Activated CD8-positive, alpha-beta memory T cell treated with anti-CD3 and anti-CD28 coated beads for 1 hour (primary cell): Measurements from ENCODE around the gene LRIG1.

Source experiments
- DNase-seq, 2 donors: peaks; one replicate each; pipeline ENCODE4 v3.0.0-alpha.2; 2020; ENCODE audit warnings: low read depth in 1 of 2; ENCODE audit errors: extremely low read depth in 1 of 2

Gene LRIG1

DNA sequence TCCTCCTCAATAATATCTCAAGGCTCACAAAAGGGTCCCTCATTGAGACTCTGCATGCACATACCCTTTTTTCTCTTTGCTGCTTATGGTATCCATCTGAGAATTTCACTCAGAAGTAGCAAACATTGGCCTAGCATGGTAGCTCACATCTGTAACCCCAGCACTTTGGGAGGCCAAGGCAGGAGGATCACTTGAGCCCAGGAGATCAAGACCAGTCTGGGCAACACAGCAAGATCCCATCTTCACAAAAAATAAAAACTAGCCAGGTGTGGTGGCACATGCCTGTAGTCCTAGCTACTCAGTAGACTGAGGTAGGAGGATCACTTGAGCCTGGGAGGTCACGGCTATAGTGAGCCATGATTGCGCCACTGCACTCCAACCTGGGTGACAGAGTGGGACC, 11.7 kb downstream of the LRIG1 start:
- DNase-seq = no peak

DNA sequence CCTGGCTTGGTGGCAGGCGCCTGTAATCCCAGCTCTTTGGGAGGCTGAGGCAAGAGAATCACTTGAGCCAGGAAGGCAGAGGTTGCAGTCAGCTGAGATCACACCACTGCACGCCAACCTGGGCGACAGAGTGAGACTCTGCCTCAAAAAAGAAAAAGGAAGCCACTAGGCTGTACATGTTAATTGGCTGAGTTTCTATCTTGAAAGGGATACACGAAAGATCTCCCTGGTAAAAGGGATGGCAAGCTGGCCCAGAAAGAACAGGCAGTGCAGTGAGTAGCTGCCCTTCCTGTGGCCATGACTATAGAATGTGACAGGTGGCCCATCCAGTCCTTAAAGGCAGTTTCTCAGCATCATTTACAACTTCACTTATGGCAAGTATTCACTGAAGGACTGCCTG, 12.3 kb downstream of the LRIG1 start:
- DNase-seq = no peak

DNA sequence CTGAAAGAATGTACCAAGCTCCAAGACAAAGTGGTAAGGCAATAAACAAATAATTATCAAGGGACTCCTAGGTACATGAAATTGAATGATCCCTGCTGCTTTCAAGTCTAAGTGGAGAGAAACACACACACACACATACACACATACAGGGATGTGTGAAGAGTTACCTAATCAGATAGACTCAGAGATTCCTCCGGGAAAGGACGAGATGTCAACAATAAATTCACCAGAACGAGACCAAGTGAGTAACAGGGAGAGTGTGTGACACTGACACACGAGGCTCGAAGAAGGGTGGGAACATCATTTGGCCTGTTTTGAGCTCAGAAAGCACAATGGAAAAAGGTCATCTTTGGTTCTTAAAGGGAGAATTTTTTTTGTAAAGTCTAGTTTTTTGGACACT, 13.4 kb downstream of the LRIG1 start:
- no peak for DNase-seq

DNA sequence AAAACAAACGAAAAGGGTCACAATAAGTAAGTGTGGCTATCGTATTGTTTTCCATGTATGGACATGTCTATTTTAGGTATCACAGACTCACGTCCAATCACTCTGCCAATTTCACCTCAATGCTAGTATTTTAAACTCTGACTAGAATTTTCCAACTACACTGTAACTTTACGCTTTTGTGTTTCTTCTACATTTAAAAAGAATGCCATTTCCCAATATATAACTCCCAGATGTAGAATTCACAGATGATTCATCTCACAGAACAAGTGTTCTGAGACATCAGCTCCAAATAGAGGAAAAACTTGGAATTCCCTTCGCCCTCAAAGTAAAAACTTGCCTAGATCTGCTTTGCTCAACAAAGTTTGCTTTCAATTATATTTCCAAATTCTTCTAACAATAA, 14.2 kb downstream of the LRIG1 start:
- DNase-seq = no peak

DNA sequence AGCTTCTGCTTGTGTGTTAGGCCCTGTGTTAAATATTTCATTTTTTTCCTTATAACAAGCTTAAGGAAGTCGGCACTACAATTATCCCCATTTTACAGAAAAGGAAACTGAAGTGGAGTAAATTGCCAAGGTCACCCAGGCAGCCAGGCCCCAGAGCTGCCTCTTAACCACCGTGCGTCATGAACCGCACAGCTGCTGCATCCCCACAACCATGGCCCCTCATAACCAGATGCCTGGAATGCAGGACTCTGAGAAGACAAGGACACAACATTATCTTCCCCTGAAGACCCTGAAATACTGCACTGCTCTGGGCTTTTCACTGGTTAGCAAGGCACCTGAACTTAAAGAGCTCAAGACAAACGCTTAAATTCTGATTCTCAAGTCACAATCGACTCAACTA, 14.6 kb downstream of the LRIG1 start:
- DNase-seq = no peak

DNA sequence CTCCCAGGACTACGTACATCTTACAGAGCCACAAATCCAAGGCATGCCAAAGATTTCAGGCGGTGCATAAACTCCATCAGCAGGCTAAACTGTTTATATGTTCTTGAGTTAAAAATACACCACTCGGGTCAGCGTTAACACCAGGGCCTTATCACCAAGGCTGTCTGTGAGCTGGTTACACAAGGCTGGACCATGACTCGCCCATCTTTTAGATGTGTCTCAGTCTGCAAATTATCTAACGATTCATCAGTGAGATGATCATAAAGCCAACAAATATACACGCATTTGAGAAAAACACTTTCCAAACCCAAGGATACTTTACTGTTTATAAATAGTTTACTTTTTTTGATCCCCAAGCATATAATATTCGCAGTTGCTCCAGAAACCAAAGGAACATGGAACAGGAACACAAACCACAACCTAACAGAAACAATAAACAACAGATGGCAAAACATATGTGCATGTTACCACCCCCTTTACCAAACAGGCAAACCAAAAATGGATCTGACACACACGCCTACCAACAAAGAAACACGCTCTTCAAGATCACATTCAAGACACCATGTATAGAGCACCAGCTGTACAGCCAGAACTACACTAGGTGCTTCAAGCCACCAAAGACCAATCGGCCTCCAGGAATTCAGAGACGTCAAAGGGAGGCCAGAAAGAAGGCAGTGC, 15.4 kb downstream of the LRIG1 start:
- DNase-seq = no peak

DNA sequence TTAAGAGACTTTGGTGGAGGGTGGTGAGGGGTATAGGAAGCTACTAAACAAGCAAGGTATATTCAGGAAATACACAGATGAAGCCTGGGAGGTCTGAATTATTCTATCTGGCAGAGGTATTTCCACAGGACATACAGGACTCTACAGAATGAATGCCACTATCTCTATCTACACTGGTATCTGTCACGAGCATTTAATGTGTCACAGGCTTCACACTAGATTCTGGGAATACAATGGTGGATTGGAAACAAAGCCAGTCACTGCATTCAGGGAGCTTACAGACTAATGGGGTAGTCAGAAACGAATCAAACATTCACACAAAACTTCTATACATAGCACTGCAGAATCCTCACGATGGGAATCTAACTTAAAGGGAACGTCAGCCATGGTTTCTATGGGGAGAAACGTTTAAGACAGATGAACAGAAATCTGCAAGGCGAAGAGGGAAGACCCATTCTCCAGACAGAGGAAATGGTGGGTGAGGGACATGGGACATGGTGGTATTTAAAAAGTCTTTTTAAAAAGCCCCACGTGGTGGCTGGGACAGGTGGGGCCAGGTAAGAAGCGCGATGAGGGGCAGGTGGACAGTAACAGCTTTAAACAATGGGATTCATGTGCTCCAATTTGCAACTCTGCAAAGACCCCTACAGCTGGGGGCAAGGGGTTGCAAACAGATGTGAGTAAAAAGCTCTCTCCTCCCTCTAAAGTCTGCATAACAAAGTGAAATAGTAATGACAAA, 16.5 kb downstream of the LRIG1 start:
- no peak for DNase-seq

DNA sequence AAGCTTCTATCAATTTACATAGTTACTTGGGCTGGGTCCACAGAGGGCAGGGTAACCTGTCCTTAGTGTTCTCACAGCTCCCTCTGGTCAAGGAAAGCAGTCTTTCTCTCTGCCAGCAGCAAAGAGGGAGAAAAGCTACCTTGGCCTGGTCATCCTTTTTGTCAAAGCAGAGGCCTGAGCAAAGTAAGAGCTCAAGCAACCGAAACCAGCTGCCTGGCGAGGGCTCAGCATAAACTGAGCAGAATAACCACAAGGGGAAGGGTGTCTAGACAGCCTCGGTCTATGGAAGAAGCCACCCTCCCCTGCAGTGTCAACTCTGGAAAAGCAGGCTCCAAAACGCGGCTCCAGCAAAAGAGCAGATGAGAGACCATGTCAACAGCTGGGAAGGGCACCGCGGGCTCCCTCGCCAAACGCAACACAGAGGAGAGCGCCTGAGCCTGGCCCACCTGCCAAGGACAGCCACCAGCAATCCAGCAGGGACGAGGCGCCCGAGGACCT, 17.4 kb downstream of the LRIG1 start:
- DNase-seq = no peak

DNA sequence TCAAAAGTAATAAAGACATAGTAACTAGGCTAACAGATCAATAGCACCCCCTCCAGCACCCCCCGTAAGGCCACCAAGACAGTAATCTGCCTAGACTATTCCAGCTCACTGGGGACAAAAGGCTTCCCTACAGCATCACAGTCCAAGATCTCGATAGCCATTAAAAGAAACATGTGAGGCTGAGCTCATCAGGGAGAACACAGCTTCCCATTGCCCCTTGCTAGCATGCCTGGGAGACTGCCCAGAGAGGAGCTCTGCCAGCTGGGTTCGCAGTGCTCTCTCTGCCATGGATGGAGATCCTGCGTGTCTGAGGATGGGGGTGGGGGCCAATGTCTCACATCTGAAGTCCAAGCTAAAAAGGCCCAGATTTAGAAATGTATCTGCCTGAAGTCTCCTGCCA, 17.8 kb downstream of the LRIG1 start:
- DNase-seq = no peak

DNA sequence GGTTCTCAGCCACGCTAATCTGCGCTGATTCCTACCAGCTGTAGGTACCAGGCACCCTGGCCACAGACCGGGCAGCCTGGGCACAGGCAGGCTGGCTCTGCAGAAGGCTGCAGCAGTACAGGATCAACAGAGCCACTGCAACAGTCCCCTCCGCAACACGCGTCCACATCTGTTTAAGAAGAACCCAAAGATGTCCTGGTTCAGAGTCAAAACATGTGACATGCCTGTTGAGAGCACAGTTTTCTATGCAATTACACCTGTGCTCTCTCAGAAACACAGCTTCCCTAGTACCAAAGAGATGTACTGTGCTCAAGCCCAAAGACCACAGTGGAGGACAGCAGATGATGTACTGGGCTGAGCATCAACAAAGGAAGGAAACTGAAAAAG, 18.8 kb downstream of the LRIG1 start:
- no peak for DNase-seq

DNA sequence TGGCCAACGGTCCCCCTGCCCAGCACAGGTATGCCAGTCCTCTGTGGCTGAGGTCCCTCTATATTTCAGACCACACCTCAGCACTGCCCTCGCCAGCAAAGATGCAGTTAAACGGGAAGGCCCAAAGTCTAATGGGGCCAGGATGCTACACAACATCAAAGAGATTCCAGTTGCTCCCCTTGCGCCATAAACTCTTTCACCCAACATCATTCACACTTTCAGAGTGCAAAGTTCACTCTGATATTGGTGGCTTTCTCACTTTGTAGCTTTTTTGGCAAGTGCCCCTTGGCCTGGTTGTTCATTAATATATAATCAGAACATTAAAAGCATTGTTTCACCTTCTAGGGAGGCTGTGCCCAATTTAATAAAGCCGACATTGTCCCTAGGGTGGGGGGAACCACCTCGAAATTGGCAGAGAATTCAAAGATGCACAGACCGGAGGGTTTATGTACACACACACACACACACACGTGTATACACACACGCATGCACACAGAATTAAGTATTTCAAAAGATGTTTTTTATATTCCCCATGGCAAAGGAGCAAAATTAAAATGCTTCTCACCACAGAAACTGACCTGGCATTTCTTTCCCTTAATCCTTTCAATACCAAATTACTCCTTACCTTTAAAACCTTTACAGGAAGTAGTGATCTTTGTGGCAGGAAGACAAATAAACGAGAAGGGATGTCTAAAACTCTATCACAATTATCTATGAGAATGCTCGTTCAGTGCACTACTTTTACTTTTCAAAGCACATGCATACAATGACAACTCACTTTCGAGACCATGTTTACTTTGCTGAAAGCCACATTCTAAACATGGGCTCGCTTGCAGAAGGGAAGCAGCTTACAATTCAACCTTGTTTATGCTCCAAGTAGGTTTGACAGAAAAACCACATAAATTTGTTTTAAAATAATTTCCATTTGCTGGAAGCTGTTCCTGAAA, 19.5 kb downstream of the LRIG1 start:
- no peak for DNase-seq

DNA sequence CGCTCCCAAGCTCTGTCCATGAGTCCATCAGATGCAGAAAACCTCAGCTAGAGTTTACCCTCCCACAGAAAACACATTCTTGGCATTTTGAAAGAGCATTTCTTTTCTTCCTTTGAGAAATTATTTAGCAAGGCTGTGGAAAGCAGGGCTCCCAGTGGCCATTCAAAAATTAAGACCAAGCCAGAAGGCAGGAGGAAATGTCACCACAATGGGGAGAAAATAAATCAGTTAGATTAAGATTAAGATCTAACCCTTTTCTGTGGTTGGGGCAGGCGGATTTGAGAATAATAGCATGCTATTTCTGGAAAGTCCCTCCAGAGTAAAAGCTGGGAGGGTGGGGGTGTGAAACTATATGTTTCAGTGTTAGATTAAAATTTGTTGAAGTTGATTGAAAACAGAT, 20.2 kb downstream of the LRIG1 start:
- DNase-seq = no peak

DNA sequence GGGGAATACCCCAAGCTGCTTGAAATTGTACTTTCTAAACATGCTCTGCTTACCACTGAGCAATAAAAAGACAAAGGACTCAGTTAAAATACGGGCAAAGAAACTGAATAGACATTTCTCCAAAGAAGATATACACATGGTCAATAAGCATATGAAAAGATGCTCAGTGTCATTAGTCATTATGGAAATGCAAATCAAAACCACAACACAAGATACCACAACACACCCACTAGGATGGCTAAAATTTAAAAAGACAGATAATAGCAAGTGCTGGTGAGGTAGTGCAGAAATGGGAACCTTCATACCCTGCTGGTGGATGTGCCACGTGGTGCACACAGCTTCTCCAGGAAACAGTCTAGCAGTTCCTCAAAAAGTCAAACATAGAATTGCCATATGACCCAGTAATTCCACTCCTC, 21.3 kb downstream of the LRIG1 start:
- no peak for DNase-seq

DNA sequence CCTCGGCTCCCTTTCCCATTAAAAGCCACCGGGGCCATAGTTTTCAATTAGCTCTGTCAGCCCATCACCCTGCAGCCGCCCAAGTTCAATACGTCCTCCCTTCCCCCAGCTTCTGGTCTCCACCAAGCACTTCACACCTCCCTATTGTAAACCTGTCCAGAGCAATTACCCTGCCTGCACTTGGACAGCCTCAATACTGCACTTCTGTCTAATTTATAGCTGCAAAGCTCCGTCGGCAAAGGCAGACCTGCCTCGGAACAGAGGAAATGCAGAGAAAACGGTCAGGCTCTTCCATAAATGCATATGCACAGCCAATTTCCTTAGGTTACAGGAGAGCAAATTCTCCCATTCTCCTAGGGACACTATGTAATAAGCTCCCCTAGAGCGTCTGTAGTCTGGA, 21.9 kb downstream of the LRIG1 start:
- no peak for DNase-seq

DNA sequence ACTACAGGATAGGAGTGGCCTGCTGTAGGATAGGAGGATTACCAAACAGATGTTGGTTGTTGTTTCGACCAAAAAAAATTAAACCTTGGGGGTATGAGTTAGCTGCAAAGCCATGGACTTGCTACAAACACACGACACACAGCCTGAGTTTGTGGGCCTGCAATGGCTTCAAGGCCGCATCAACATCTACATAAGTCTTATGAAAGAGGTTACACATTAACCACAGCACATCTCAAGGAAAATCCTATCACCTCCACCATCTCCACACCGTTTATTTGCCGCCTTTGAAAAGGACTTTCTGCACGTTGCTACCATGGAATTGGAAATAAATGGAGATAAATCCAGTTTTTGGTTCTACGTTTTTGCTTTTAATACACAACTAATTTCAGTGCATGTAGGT, 23.0 kb downstream of the LRIG1 start:
- DNase-seq = no peak

DNA sequence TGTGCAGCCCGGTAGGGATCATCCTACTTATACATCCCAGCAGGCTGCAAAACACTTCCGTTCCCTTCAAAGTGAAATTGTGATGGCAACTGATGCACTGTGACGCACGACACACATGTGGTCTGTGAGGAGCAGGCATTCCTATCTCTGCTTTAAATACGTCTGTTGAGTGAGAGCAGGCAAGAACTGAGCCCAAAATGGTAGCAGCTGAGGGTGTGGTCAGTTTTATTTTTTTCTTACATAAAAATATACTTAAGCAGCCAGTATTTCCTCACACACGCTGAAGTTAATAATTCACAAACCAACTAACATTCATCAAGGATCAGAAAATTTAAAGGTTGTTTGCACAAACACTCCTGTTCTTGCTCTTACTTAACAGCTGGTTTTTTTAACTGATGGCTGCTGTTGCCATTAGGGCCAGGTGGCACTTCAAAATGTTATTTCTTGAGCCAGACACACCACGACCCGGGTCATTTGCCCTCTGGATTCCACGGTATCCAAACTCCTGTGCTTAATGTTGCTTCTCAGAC, 23.9 kb downstream of the LRIG1 start:
- no peak for DNase-seq

DNA sequence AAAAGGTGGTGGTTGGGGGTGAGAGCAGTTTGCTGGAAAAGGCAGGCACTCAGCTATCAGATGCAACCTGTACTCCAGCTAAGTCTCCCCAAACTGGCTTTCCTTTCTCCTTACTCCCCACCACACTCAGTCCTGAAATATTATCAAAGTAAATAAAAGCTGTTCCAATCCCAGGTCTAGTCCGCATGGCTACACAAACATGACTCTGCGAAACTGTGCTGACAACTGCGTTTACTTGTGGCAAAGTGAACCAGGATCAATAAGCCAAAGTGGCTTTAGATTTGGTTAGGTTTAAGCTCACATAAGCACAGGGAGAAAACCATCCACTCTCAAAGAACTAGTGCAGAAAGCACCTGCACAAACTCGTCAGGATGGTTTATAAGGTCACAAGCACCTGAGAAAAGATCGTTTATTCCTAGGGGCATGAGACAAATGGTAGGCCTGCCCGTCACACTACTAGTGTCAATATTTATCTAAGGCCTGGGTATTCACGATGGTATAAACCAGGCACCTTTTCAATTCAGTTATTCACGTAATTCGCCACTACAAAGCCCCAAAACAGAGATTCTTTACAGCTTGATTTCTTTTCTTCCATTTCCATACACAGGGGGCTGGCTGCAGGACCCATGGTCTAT, 25.3 kb downstream of the LRIG1 start:
- DNase-seq = no peak

DNA sequence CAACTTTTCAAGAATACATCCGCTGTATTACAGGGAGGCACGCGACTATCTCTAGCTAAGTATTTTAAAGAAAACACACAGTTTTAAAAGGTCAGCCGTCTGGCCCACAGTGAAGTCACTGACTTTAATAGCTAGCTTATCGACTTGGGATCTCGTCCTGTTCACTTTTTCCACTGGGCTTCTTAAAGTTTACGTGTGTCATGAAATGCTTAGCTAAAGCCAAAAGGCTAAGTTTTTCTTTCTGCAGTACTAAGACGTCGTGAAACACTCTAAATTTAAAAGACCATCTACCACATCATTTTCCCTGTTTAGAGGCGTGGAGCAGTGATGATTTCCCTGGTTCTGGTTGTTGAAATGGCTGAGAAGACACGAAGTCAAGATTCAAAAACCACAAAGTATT, 27.1 kb downstream of the LRIG1 start:
- DNase-seq = no peak

DNA sequence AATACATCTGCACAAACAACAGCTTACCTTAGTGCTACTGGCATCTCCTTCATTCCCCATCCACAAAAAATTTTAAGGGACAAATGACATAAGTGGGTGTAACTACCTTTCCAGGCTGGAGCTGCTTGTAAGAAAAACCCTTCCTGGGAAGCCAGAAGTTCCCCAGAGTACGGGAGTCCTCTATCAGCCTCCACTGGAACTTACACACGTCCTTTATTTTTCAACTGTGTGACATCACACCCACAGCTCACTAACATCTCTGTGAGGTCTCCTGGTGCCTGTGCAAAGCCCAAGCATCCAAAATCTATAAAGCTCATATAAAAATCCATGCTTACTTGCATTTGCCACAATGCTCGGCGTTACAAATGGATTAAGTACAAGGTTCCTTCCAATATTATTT, 27.6 kb downstream of the LRIG1 start:
- no peak for DNase-seq

DNA sequence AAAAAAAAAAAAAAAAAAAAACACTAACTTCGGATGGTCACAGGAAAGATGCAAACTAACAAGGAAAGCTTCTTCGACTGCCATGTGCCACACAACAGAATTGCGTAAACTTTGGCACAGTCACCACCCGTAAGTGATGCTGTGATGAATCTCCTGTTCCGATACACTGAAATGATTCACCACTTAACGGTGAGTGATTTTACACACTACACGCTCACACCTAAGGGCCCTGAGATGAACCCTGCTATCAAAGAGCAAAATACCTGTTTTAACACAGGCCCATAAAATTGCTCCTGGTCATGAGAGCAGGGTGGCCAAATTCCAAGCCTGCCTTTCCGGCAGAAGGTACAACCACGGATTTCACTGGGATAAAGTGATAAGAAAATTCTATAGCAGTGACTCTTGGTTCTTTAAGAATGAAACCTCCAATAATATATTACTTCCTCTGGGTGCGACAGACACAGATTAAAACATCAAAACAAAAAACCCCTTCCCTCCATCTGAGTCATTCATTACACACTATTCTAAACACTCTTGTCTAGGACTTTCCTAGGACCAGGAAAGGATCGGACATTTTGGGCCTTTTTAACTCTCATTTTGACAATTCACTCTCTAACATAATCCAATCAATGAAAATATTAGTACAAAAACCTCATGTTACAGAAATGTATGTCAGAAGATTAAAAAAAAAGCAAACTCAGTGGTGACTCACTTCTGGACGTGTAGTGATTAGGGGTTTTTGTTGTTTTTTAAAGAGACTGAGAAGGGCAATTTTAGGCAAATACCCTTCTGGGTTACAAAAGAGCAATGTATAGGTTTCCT, 28.3 kb downstream of the LRIG1 start:
- DNase-seq = no peak
